IMR-90 (cell line): ENCODE results near the gene NEAT1. TPM values are rescaled to one million over a fixed set of nuclear protein-coding genes. Genes with fewer than 3 reads are reported as not detected.
"Not testable (repeated sequence)": the region's sequence is repeated elsewhere in the genome, so short reads cannot be mapped to it uniquely, and the experiment has no call there.

ENCODE experiments used
- ATAC-seq: fragments of 200-7000 bp; cut with Tn5 transposase; 2 replicates; pipeline ENCODE4 v1.9.1; 2020; ENCODE audit warnings: low read depth, mild to moderate bottlenecking, moderate library complexity
- BruUV-seq: library from RNA; stranded (reverse); fragments of 400-500 nt; replicated peaks from 2 replicates; lab custom pipeline; 2021; lab: Mats Ljungman, UMichigan
- CTCF ChIA-PET: fragments of 300-600 bp; formaldehyde crosslinking; extraction: SDS; loops from one replicate; lab custom pipeline; 2021; ENCODE audit warnings: antibody characterized with exemption; lab: Yijun Ruan, JAX
- POLR2A ChIA-PET: fragments of 300-600 bp; sonication (Branson Sonifier 250); formaldehyde crosslinking; loops from one replicate; lab custom pipeline; 2022; ENCODE audit warnings: antibody characterized with exemption; ENCODE audit not compliant: unreplicated experiment; lab: Charles Lee
- DNase-seq: peaks from one replicate; pipeline ENCODE4 v3.0.0; 2013
- H2AFZ ChIP-seq: replicated peaks from 2 replicates; pipeline ENCODE3; 2013; ENCODE audit warnings: low read length, mild to moderate bottlenecking; ENCODE audit not compliant: poor library complexity
- H2AK5ac ChIP-seq: 2 replicates; pipeline ENCODE4 v1.6.1; 2013; ENCODE audit warnings: low read depth, low read length, inconsistent platforms
- H2AK9ac ChIP-seq: replicated peaks from 2 replicates; pipeline ENCODE3; 2013; ENCODE audit warnings: mild to moderate bottlenecking, low read depth, low read length, moderate library complexity; ENCODE audit not compliant: poor library complexity
- H2BK120ac ChIP-seq: 2 replicates; pipeline ENCODE4 v1.6.1; 2013; ENCODE audit warnings: low read depth, low read length, inconsistent platforms
- H2BK15ac ChIP-seq: 3 replicates; pipeline ENCODE4 v1.6.1; 2013; ENCODE audit warnings: low read depth, low read length, inconsistent platforms
- H2BK20ac ChIP-seq: 2 replicates; pipeline ENCODE4 v1.6.1; 2013; ENCODE audit warnings: low read depth, mild to moderate bottlenecking, inconsistent platforms, low read length, moderate library complexity
- H2BK5ac ChIP-seq: 2 replicates; pipeline ENCODE4 v1.6.1; 2013; ENCODE audit warnings: mild to moderate bottlenecking, low read depth, low read length, inconsistent platforms; ENCODE audit not compliant: poor library complexity, severe bottlenecking
- H3K14ac ChIP-seq: replicated peaks from 2 replicates; pipeline ENCODE4 v1.6.1; 2013; ENCODE audit warnings: low read depth, low read length, inconsistent platforms
- H3K18ac ChIP-seq: 2 replicates; pipeline ENCODE4 v1.6.1; 2013; ENCODE audit warnings: low read depth, low read length, control low read depth
- H3K23ac ChIP-seq: 2 replicates; pipeline ENCODE4 v1.6.1; 2013; ENCODE audit warnings: low read depth, low read length, inconsistent platforms
- H3K27ac ChIP-seq: 2 replicates; pipeline ENCODE4 v1.5.1; 2013; ENCODE audit warnings: mild to moderate bottlenecking, control low read depth, low read length; ENCODE audit not compliant: insufficient read depth
- H3K27me3 ChIP-seq: 2 replicates; pipeline ENCODE4 v1.6.1; 2013; ENCODE audit warnings: low read length; ENCODE audit not compliant: control insufficient read depth, insufficient read depth
- H3K36me3 ChIP-seq: 2 replicates; pipeline ENCODE4 v1.6.1; 2013; ENCODE audit warnings: low read length, mixed read lengths; ENCODE audit not compliant: control insufficient read depth, insufficient read depth
- H3K4ac ChIP-seq: 2 replicates; pipeline ENCODE4 v1.6.1; 2013; ENCODE audit warnings: low read depth, low read length, inconsistent platforms
- H3K4me1 ChIP-seq: 2 replicates; pipeline ENCODE4 v1.6.1; 2013; ENCODE audit warnings: low read length, mixed read lengths; ENCODE audit not compliant: control insufficient read depth, insufficient read depth
- H3K4me2 ChIP-seq: 2 replicates; pipeline ENCODE4 v1.6.1; 2013; ENCODE audit warnings: low read depth, mild to moderate bottlenecking, control low read depth, low read length, moderate library complexity
- H3K4me3 ChIP-seq: 2 replicates; pipeline ENCODE4 v1.5.1; 2013; ENCODE audit warnings: low read depth, mild to moderate bottlenecking, control low read depth, low read length, moderate library complexity; ENCODE audit not compliant: insufficient read depth
- H3K56ac ChIP-seq: 2 replicates; pipeline ENCODE4 v1.6.1; 2013; ENCODE audit warnings: low read length, inconsistent platforms; ENCODE audit not compliant: insufficient read depth; ENCODE audit errors: extremely low read depth
- H3K79me1 ChIP-seq, 2 experiments: 2 replicates each; pipeline ENCODE4 v1.6.1; 2013; ENCODE audit warnings: low read length in 2 of 2, inconsistent platforms in 1 of 2, low read depth in 1 of 2
- H3K9ac ChIP-seq: 2 replicates; pipeline ENCODE4 v1.6.1; 2013; ENCODE audit warnings: low read depth, low read length, control low read depth
- H3K9me1 ChIP-seq: 2 replicates; pipeline ENCODE4 v1.6.1; 2013; ENCODE audit warnings: low read length, inconsistent platforms; ENCODE audit not compliant: insufficient read depth
- H3K9me3 ChIP-seq: 2 replicates; pipeline ENCODE4 v1.6.1; 2013; ENCODE audit warnings: low read length; ENCODE audit not compliant: control insufficient read depth, insufficient read depth
- H4K20me1 ChIP-seq: 2 replicates; pipeline ENCODE4 v1.6.1; 2013; ENCODE audit warnings: low read length, inconsistent platforms; ENCODE audit not compliant: insufficient read depth
- H4K5ac ChIP-seq: 2 replicates; pipeline ENCODE4 v1.6.1; 2013; ENCODE audit warnings: mild to moderate bottlenecking, low read depth, low read length, control low read depth
- H4K8ac ChIP-seq, 2 experiments: 2 replicates each; pipeline ENCODE4 v1.6.1; 2013; ENCODE audit warnings: low read depth in 2 of 2, low read length in 2 of 2, control low read depth in 1 of 2, inconsistent platforms in 1 of 2
- H4K91ac ChIP-seq: 2 replicates; pipeline ENCODE4 v1.6.1; 2013; ENCODE audit warnings: low read depth, low read length, inconsistent platforms; ENCODE audit not compliant: insufficient read depth
- WGBS, 2 experiments: methylation state at CpG; one replicate each; pipeline versions ENCODE4 v1.1.5 to v1.1.7; 2013; ENCODE audit warnings: missing lambda C conversion rate in 2 of 2; ENCODE audit not compliant: insufficient read length in 1 of 2; ENCODE audit errors: extremely low coverage in 2 of 2; 5-methylcytosine and 5-hydroxymethylcytosine counted together
- dilution Hi-C: fragments of 300-500 bp; cut with HindIII; formaldehyde crosslinking; loops from one replicate; pipeline ENCODE4 v1.14.3; 2018; ENCODE audit warnings: low sequenced_read_pairs; ENCODE audit not compliant: unreplicated experiment
- in situ Hi-C: fragments of 300-500 bp; cut with MboI; formaldehyde crosslinking; loops from 3 replicates; pipeline ENCODE4 v1.14.3; 2019; ENCODE audit warnings: low sequenced_read_pairs, inconsistent platforms, mixed read lengths
- intact Hi-C: fragments of 100-400 bp; cut with micrococcal nuclease; formaldehyde crosslinking; loops from 2 replicates; pipeline ENCODE4 v1.10.0; 2022
- polyA plus RNA-seq, 3 experiments: library from polyadenylated mRNA; depleted of rRNA; stranded (reverse); fragments of >200 nt; gene quantifications; 2 replicates each; pipeline ENCODE4 v1.2.3, GENCODE V29; 2012; ENCODE audit warnings: low replicate concordance in 1 of 3
- total RNA-seq: library from RNA; depleted of rRNA; stranded (reverse); fragments of >200 nt; gene quantifications from 2 replicates; pipeline ENCODE4 v1.2.3, GENCODE V29; 2012

Gene NEAT1
- total and polyA plus RNA-seq, 2 of the 4 experiments (the other 2 are of a cell fraction), result 30.1 to 114 TPM

GRCh38 chr11:65451301-65451700 is 28.7 kb downstream of the NEAT1 start:
- H3K4me3 ChIP-seq, H3K4ac ChIP-seq, H3K18ac ChIP-seq, H2BK15ac ChIP-seq, POLR2A ChIA-PET, H2BK120ac ChIP-seq, H4K5ac ChIP-seq, H4K91ac ChIP-seq, H2AK9ac ChIP-seq, H2BK20ac ChIP-seq, H3K9ac ChIP-seq, H3K23ac ChIP-seq, H2BK5ac ChIP-seq, H3K36me3 ChIP-seq, ATAC-seq, CTCF ChIA-PET, H3K56ac ChIP-seq, in situ Hi-C loops, H3K4me2 ChIP-seq, BruUV-seq, H3K27ac ChIP-seq, H3K9me3 ChIP-seq, DNase-seq, H3K14ac ChIP-seq, H4K8ac ChIP-seq, H3K27me3 ChIP-seq, H2AK5ac ChIP-seq, intact Hi-C loops, H2AFZ ChIP-seq, H3K4me1 ChIP-seq, dilution Hi-C loops: not testable (repeated sequence)
- WGBS, 2 experiments, result no CpG with 5 or more reads among the region's 30 CpGs
- Histone ChIP-seq H4K20me1 (peaks cover 40% of the 10 kb centered on the region), H3K79me1 (peaks cover 5 to 43% of the 10 kb centered on the region in 2 experiments; a peak in 3 of 4 replicates), H3K9me1 (peaks cover 11% of the 10 kb centered on the region; the same call in 1 of the 2 replicates)

- H2BK15ac ChIP-seq, H2BK20ac ChIP-seq, H3K9me3 ChIP-seq, H3K14ac ChIP-seq, H3K27me3 ChIP-seq, H2BK5ac ChIP-seq, H4K5ac ChIP-seq, H3K4me3 ChIP-seq, H3K56ac ChIP-seq, CTCF ChIA-PET, ATAC-seq, dilution Hi-C loops, H2BK120ac ChIP-seq, H2AK5ac ChIP-seq, in situ Hi-C loops, H3K4me2 ChIP-seq, H3K23ac ChIP-seq, BruUV-seq, intact Hi-C loops, H2AFZ ChIP-seq, H3K36me3 ChIP-seq, H3K4ac ChIP-seq, H3K18ac ChIP-seq, H3K9ac ChIP-seq, DNase-seq, H3K27ac ChIP-seq, H3K4me1 ChIP-seq, H4K8ac ChIP-seq, H4K91ac ChIP-seq, H3K9me1 ChIP-seq, H2AK9ac ChIP-seq: not testable (repeated sequence)
- Histone ChIP-seq H3K79me1 (peaks cover 5 to 38% of the 10 kb centered on the region in 2 experiments; a peak in 3 of 4 replicates), H4K20me1 (peaks cover 31% of the 10 kb centered on the region)
- no CpG with 5 or more reads among the region's 3 CpGs for WGBS, 2 experiments
- POLR2A ChIA-PET, result interaction anchor here (0.6 to 1.0 kb wide), 2 partner anchors 47 to 53 kb away, joined by 5 to 6 read pairs; partner anchors contain the start of gene MALAT1
Observed at GRCh38 chr11:65452259-65452658, 29.7 kb downstream of the NEAT1 start.
